Measurements from ENCODE around the gene PCP4L1. TPM values are rescaled to one million over a fixed set of nuclear protein-coding genes. Genes with fewer than 3 reads are reported as not detected.
A peak's percentile ranks its signal among the peaks of the same experiment; 100 is the strongest.

Gene PCP4L1
- total RNA-seq, 4 donors from 2014 or later = 1.6 to 13.8 (median 5.7) TPM

DNA sequence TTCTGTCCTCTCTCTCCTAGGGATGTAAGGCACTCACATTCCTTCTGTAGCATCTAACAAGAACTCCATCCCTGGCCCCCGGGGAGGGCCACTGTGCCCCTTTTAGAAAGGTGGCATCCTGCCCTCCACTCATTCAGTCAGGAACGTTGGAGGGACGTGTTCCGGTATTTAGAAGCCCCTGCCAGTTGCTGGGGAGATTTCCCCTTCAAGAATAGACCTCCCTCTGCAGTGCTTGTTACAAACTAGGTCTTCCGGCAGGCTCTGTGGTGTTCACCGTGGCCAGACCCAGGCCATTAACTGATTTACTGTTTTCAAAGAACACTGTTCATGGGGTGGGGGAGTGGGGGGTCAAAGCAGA is 779 bp downstream of the PCP4L1 start:
- peaks cover 0 to 39% (median 8%) of the 10 kb centered on the region in 3 donors for H3K4me1 ChIP-seq
- peak overlapping the region in 1 of 2 donors; percentile 57 for H3K4me3 ChIP-seq
- H3K36me3 ChIP-seq = no peaks in the 10 kb centered on the region
- no peak for TF ChIP-seq POLR2AphosphoS5 (IDR thresholded peaks at IDR 0.05)
- TF ChIP-seq EP300 (IDR thresholded peaks at IDR 0.05) = no peak
- TF ChIP-seq, protein P1, sequence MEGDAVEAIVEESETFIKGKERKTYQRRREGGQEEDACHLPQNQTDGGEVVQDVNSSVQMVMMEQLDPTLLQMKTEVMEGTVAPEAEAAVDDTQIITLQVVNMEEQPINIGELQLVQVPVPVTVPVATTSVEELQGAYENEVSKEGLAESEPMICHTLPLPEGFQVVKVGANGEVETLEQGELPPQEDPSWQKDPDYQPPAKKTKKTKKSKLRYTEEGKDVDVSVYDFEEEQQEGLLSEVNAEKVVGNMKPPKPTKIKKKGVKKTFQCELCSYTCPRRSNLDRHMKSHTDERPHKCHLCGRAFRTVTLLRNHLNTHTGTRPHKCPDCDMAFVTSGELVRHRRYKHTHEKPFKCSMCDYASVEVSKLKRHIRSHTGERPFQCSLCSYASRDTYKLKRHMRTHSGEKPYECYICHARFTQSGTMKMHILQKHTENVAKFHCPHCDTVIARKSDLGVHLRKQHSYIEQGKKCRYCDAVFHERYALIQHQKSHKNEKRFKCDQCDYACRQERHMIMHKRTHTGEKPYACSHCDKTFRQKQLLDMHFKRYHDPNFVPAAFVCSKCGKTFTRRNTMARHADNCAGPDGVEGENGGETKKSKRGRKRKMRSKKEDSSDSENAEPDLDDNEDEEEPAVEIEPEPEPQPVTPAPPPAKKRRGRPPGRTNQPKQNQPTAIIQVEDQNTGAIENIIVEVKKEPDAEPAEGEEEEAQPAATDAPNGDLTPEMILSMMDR (IDR thresholded peaks at IDR 0.05) = no peak
- no peak for TF ChIP-seq POLR2A (IDR thresholded peaks at IDR 0.05)
- H3K27ac ChIP-seq = peak overlapping the region in 2 of 4 donors; percentile 42 to 78
- H3K27me3 ChIP-seq = peaks cover 46% of the 10 kb centered on the region
- 37% methylated on average over 4 of the region's 6 CpGs; no CpG with 5 or more reads in 1 of the 2 donors for WGBS, 2 donors (ENCODE audit: low coverage in 1 of 2)
- no peak for ATAC-seq
- H3K9me3 ChIP-seq = peaks cover 0 to 18% (median 0%) of the 10 kb centered on the region in 3 donors

- TF ChIP-seq POLR2AphosphoS5 (IDR thresholded peaks at IDR 0.05) (no peak), EP300 (IDR thresholded peaks at IDR 0.05) (no peak), POLR2A (IDR thresholded peaks at IDR 0.05) (no peak)
- TF ChIP-seq, protein P1 (IDR thresholded peaks at IDR 0.05) = no peak
- peak overlapping the region in 2 of 4 donors; percentile 20 to 78 for H3K27ac ChIP-seq
- ATAC-seq = no peak
- H3K4me3 ChIP-seq = no peak overlapping the region
- peaks cover 0 to 39% (median 8%) of the 10 kb centered on the region in 3 donors for H3K4me1 ChIP-seq
- H3K36me3 ChIP-seq = no peaks in the 10 kb centered on the region
- H3K9me3 ChIP-seq = peaks cover 0 to 18% (median 0%) of the 10 kb centered on the region in 3 donors
- H3K27me3 ChIP-seq = peaks cover 46% of the 10 kb centered on the region
- 45 to 57% methylated on average over 1 of the region's 1 CpG for WGBS, 2 donors (ENCODE audit: low coverage in 1 of 2)
These were observed 1.2 kb downstream of the PCP4L1 start for GRCh38 chr1:161259765-161260164.

DNA sequence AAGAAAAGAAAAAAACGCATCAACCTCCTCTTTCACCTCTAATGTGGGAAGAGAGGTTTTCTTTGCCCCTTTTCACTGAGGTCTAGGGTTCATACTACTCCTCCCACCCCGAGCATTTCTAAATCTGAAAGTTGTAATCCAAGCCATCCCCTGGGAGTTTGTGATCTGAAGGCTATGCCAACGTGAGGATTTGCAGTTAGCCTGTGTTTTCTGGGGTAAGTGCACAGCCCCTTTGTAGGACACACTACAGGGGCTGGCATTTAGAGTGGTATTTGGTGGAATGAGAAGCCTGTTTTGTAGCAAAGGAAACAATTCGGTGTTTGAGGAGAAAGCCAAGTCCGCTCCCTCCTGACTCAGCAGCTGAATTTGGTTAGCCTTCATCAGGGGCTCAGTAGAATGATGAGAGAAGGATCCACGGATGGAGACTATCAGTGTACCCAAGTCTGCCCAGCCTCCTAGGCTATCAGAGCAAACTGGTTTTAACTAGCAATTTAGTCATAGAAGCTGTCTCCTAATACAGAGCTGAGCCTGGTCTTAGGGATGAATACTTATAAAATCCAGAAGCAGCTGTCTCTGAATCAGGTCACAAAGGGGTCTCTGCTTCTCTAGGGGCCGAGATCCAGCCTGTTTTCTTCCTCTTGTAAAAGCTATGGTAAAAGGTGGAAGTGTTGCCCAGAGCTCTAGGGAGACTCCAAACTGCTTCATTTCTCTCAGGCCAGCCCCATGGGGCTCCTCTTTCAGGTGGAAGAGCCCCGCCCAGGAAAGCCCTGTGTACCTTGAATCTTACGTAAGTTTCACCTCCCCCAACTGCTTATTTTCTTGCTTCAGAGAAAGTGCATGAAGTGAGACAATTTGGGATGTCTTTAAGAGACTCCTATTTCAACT is 2.1 kb downstream of the PCP4L1 start:
- TF ChIP-seq, protein P1 (IDR thresholded peaks at IDR 0.05) = no peak
- TF ChIP-seq POLR2A (IDR thresholded peaks at IDR 0.05) (no peak), EP300 (IDR thresholded peaks at IDR 0.05) (no peak), POLR2AphosphoS5 (IDR thresholded peaks at IDR 0.05) (no peak)
- WGBS, 2 donors (ENCODE audit: low coverage in 1 of 2) = 26 to 33% methylated on average over 6 to 8 of the region's 9 CpGs
- no peak for ATAC-seq
- Histone ChIP-seq H3K27me3 (peaks cover 46% of the 10 kb centered on the region), H3K27ac (peak overlapping the region in 2 of 4 donors; percentile 20 to 44), H3K4me3 (no peak overlapping the region), H3K9me3 (peaks cover 0 to 18% (median 0%) of the 10 kb centered on the region in 3 donors), H3K4me1 (peaks cover 0 to 39% (median 8%) of the 10 kb centered on the region in 3 donors), H3K36me3 (no peaks in the 10 kb centered on the region)

GRCh38 chr1:161261261-161262235 is 3.0 kb downstream of the PCP4L1 start:
- TF ChIP-seq POLR2A (IDR thresholded peaks at IDR 0.05) = no peak
- no peak for TF ChIP-seq POLR2AphosphoS5 (IDR thresholded peaks at IDR 0.05)
- no peak for TF ChIP-seq EP300 (IDR thresholded peaks at IDR 0.05)
- TF ChIP-seq, protein P1 (IDR thresholded peaks at IDR 0.05) = no peak

More at GRCh38 chr1:161261261-161262235, 3.0 kb downstream of the PCP4L1 start:
- Histone ChIP-seq H3K27me3 (peaks cover 46% of the 10 kb centered on the region), H3K4me3 (no peak overlapping the region), H3K27ac (peak overlapping the region in 2 of 4 donors; percentile 0 to 20), H3K4me1 (peaks cover 0 to 48% (median 14%) of the 10 kb centered on the region in 3 donors), H3K36me3 (no peaks in the 10 kb centered on the region), H3K9me3 (peaks cover 0 to 12% (median 0%) of the 10 kb centered on the region in 3 donors)
- 43 to 59% methylated on average over 5 to 7 of the region's 12 CpGs for WGBS, 2 donors (ENCODE audit: low coverage in 1 of 2)
- ATAC-seq = no peak
